T-cell (primary cell): ENCODE data around the gene VPS37D. TPM values are rescaled to one million over a fixed set of nuclear protein-coding genes. Genes with fewer than 3 reads are reported as not detected.

Source experiments
- ATAC-seq, 4 experiments: fragments of 200-7000 bp in 3 of 4; fragments of 150-1000 bp in 1 of 4; cut with Tn5 transposase; replicated peaks in 1 of 4; 1 replicate in 3 of 4; 2 replicates in 1 of 4; pipeline ENCODE4 v1.10.0; 2021; ENCODE audit warnings: moderate library complexity in 3 of 4, mild to moderate bottlenecking in 2 of 4, moderate number of reproducible peaks in 1 of 4
- CTCF ChIA-PET, 2 donors: fragments of 300-600 bp; sonication (Branson Sonifier 250); formaldehyde crosslinking; loops; one replicate each; lab custom pipeline; 2022; ENCODE audit warnings: antibody characterized with exemption in 2 of 2; lab: Charles Lee
- POLR2A ChIA-PET, 2 donors: fragments of 300-600 bp; sonication (Branson Sonifier 250); formaldehyde crosslinking; loops; one replicate each; lab custom pipeline; 2022; ENCODE audit warnings: antibody characterized with exemption in 2 of 2; lab: Charles Lee
- DNase-seq, 35 experiments: peaks; one replicate each; pipeline versions ENCODE4 v3.0.0 to v3.0.0-alpha.2; 2013 to 2023
- H3K27ac ChIP-seq: one replicate; pipeline ENCODE4 v1.5.1; 2013; ENCODE audit warnings: low read length
- H3K27me3 ChIP-seq, 2 experiments: replicated peaks in 1 of 2; 1 replicate in 1 of 2; 2 replicates in 1 of 2; pipeline versions ENCODE4 v1.6.1 to v1.7.0; 2013; ENCODE audit warnings: low read length in 1 of 2, mixed read lengths in 1 of 2; ENCODE audit not compliant: control insufficient read depth in 2 of 2, insufficient read depth in 2 of 2; ENCODE audit errors: extremely low read depth in 1 of 2
- H3K36me3 ChIP-seq, 2 donors: 1 replicate in 1 of 2; 2 replicates in 1 of 2; pipeline versions ENCODE4 v1.6.1 to v1.7.0; 2013; ENCODE audit warnings: low read length in 1 of 2; ENCODE audit not compliant: control insufficient read depth in 2 of 2, insufficient read depth in 1 of 2; ENCODE audit errors: extremely low read depth in 1 of 2
- H3K4me1 ChIP-seq, 2 experiments: 1 replicate in 1 of 2; 2 replicates in 1 of 2; pipeline versions ENCODE4 v1.6.1 to v1.7.0; 2013; ENCODE audit warnings: low read length in 2 of 2, mixed read lengths in 1 of 2; ENCODE audit not compliant: insufficient read depth in 2 of 2, control insufficient read depth in 1 of 2; ENCODE audit errors: extremely low read depth in 1 of 2
- H3K4me3 ChIP-seq, 2 donors: 1 replicate in 1 of 2; 2 replicates in 1 of 2; pipeline versions ENCODE4 v1.5.1 to v1.7.0; 2013; ENCODE audit warnings: mild to moderate bottlenecking in 2 of 2, low read length in 1 of 2, moderate library complexity in 1 of 2; ENCODE audit not compliant: control insufficient read depth in 1 of 2; ENCODE audit errors: extremely low read depth in 1 of 2
- H3K9me3 ChIP-seq: 2 replicates; pipeline ENCODE4 v1.7.0; 2013
- H3K27ac Mint-ChIP-seq, 2 donors: one replicate each; pipeline ENCODE4 v1.8.0; 2020 to 2021; ENCODE audit warnings: mild to moderate bottlenecking in 2 of 2, mixed read lengths in 2 of 2
- H3K27me3 Mint-ChIP-seq, 2 donors: one replicate each; pipeline ENCODE4 v1.8.0; 2021 to 2022; ENCODE audit warnings: mixed read lengths in 2 of 2
- H3K36me3 Mint-ChIP-seq: one replicate; pipeline ENCODE4 v1.8.0; 2021; ENCODE audit warnings: mixed read lengths
- H3K4me1 Mint-ChIP-seq, 3 donors: one replicate each; pipeline ENCODE4 v1.8.0; 2020 to 2022; ENCODE audit warnings: mixed read lengths in 3 of 3, mild to moderate bottlenecking in 1 of 3
- H3K4me3 Mint-ChIP-seq, 3 donors: one replicate each; pipeline ENCODE4 v1.8.0; 2020 to 2022; ENCODE audit warnings: mild to moderate bottlenecking in 3 of 3, mixed read lengths in 3 of 3, moderate library complexity in 3 of 3
- H3K9me3 Mint-ChIP-seq, 3 donors: one replicate each; pipeline ENCODE4 v1.8.0; 2020 to 2022; ENCODE audit warnings: mixed read lengths in 3 of 3
- WGBS: methylation state at CpG from one replicate; pipeline ENCODE4 v1.1.5; 2013; ENCODE audit warnings: missing lambda C conversion rate; ENCODE audit not compliant: insufficient coverage; 5-methylcytosine and 5-hydroxymethylcytosine counted together
- total RNA-seq, 35 experiments: library from RNA in 6 of 35; stranded (reverse) in 6 of 35; fragments of 120-200 nt in 1 of 35; gene quantifications; one replicate each; pipeline versions ENCODE4 v1.2.1 to v1.2.4 and lab custom pipeline; 2013 to 2026

The VPS37D gene
- total RNA-seq, 5 donors from 2014 or later (not counting 1 experiment from before 2014, with no cell fraction given), result 0.36 to 1.1 (median 0.57) TPM

- Histone ChIP-seq H3K4me1 (peaks cover 0 to 19% of the 10 kb centered on the region in 2 experiments), H3K27me3 (no peaks in the 10 kb centered on the region), H3K4me3 (no peak overlapping the region), H3K36me3 (peaks cover 2 to 6% of the 10 kb centered on the region in 2 donors), H3K9me3 (no peaks in the 10 kb centered on the region), H3K27ac (no peak overlapping the region)
- Mint-ChIP-seq H3K36me3 (peaks cover 12% of the 10 kb centered on the region), H3K27ac (no peak overlapping the region), H3K4me1 (peaks cover 3 to 14% (median 13%) of the 10 kb centered on the region in 3 donors), H3K9me3 (no peaks in the 10 kb centered on the region), H3K4me3 (peak overlapping the region in 1 of 3 donors; percentile 34), H3K27me3 (no peaks in the 10 kb centered on the region)
- DNase-seq (peak in 20 of 35 experiments; percentile 21 to 64 (median 40)), ATAC-seq (peak; percentile 54 to 78 (median 60))
- ChIA-PET POLR2A (no interaction called here), CTCF (interaction anchor here in 1 of 2 donors (0.7 kb wide), 1 partner anchor 70 kb away, joined by 3 read pairs; no protein-coding TSS in a partner anchor)
- 39% methylated on average over 32 of the region's 45 CpGs for WGBS
Observed at GRCh38 chr7:73703757-73704639, 36.4 kb downstream of the VPS37D start.

GRCh38 chr7:73704640-73705550, 37.3 kb downstream of the VPS37D start:
- no peaks in the 10 kb centered on the region for H3K9me3 ChIP-seq
- DNase-seq, result no peak
- POLR2A ChIA-PET, result interaction anchor here in 1 of 2 donors (0.6 to 0.7 kb wide), 2 partner anchors 9 to 70 kb away, joined by 3 to 8 read pairs; no protein-coding TSS in a partner anchor

GRCh38 chr7:73705551-73705920, 37.9 kb downstream of the VPS37D start:
- POLR2A ChIA-PET, result interaction anchor here in 1 of 2 donors (0.6 to 0.7 kb wide), 2 partner anchors 9 to 71 kb away, joined by 3 to 8 read pairs; no protein-coding TSS in a partner anchor
- no peaks in the 10 kb centered on the region for H3K27me3 Mint-ChIP-seq
- Histone ChIP-seq H3K27ac (no peak overlapping the region), H3K9me3 (no peaks in the 10 kb centered on the region), H3K4me3 (no peak overlapping the region), H3K36me3 (no peaks in the 10 kb centered on the region), H3K27me3 (no peaks in the 10 kb centered on the region), H3K4me1 (peaks cover 0 to 19% of the 10 kb centered on the region in 2 experiments)
- H3K9me3 Mint-ChIP-seq, result no peaks in the 10 kb centered on the region
- H3K27ac Mint-ChIP-seq, result no peak overlapping the region
- peaks cover 3 to 14% (median 13%) of the 10 kb centered on the region in 3 donors for H3K4me1 Mint-ChIP-seq
- H3K36me3 Mint-ChIP-seq, result peaks cover 10% of the 10 kb centered on the region
- 92% methylated on average over 5 of the region's 10 CpGs for WGBS
- DNase-seq (no peak), ATAC-seq (no peak)
- no peak overlapping the region for H3K4me3 Mint-ChIP-seq
- CTCF ChIA-PET, result interaction anchor here in 1 of 2 donors (2.2 kb wide), 1 partner anchor 99 kb away, joined by 9 read pairs; no protein-coding TSS in a partner anchor

More at GRCh38 chr7:73704640-73705550, 37.3 kb downstream of the VPS37D start:
- WGBS, result 93% methylated on average over 14 of the region's 23 CpGs
- Histone ChIP-seq H3K4me1 (peaks cover 0 to 19% of the 10 kb centered on the region in 2 experiments), H3K27ac (no peak overlapping the region), H3K27me3 (no peaks in the 10 kb centered on the region), H3K36me3 (no peaks in the 10 kb centered on the region), H3K4me3 (no peak overlapping the region)
- Mint-ChIP-seq H3K27me3 (no peaks in the 10 kb centered on the region), H3K4me3 (peak overlapping the region in 1 of 3 donors; percentile 34), H3K36me3 (peaks cover 10% of the 10 kb centered on the region), H3K9me3 (no peaks in the 10 kb centered on the region), H3K4me1 (peaks cover 3 to 14% (median 13%) of the 10 kb centered on the region in 3 donors), H3K27ac (no peak overlapping the region)
- CTCF ChIA-PET, result interaction anchor here in 1 of 2 donors (0.7 kb wide), 1 partner anchor 69 kb away, joined by 3 read pairs; no protein-coding TSS in a partner anchor
- ATAC-seq, result no peak

- Mint-ChIP-seq H3K4me1 (peaks cover 3 to 14% (median 13%) of the 10 kb centered on the region in 3 donors), H3K27ac (peak overlapping the region in 1 of 2 donors; percentile 52), H3K9me3 (no peaks in the 10 kb centered on the region), H3K27me3 (no peaks in the 10 kb centered on the region), H3K4me3 (no peak overlapping the region), H3K36me3 (peaks cover 10% of the 10 kb centered on the region)
- no peak for DNase-seq
- ChIA-PET CTCF (interaction anchor here (0.6 to 2.2 kb wide), 3 partner anchors 10 to 100 kb away, joined by 3 to 9 read pairs (median 3); no protein-coding TSS in a partner anchor), POLR2A (interaction anchor here in 1 of 2 donors (0.6 kb wide), 1 partner anchor 787 kb away, joined by 9 read pairs; no protein-coding TSS in a partner anchor)
- Histone ChIP-seq H3K36me3 (no peaks in the 10 kb centered on the region), H3K9me3 (no peaks in the 10 kb centered on the region), H3K4me3 (no peak overlapping the region), H3K4me1 (peaks cover 0 to 19% of the 10 kb centered on the region in 2 experiments), H3K27ac (no peak overlapping the region), H3K27me3 (no peaks in the 10 kb centered on the region)
- WGBS, result 74% methylated on average over 15 of the region's 25 CpGs
- peak in 1 of 4 experiments; percentile 21 for ATAC-seq
Observed at GRCh38 chr7:73706126-73707044, 38.8 kb downstream of the VPS37D start.

GRCh38 chr7:73707045-73707631, 39.5 kb downstream of the VPS37D start:
- Mint-ChIP-seq H3K4me1 (peaks cover 3 to 14% (median 13%) of the 10 kb centered on the region in 3 donors), H3K4me3 (no peak overlapping the region), H3K27me3 (no peaks in the 10 kb centered on the region), H3K36me3 (peaks cover 3% of the 10 kb centered on the region), H3K9me3 (no peaks in the 10 kb centered on the region), H3K27ac (peak overlapping the region; percentile 27 to 52)
- H3K4me1 ChIP-seq, result peaks cover 0 to 19% of the 10 kb centered on the region in 2 experiments
- ChIA-PET POLR2A (interaction anchor here in 1 of 2 donors (0.6 kb wide), 1 partner anchor 788 kb away, joined by 9 read pairs; no protein-coding TSS in a partner anchor), CTCF (interaction anchor here in 1 of 2 donors (2.2 kb wide), 1 partner anchor 101 kb away, joined by 9 read pairs; no protein-coding TSS in a partner anchor)
- ATAC-seq (peak in 2 of 4 experiments; percentile 44 to 52), DNase-seq (peak in 13 of 35 experiments; percentile 17 to 49 (median 34))
- H3K36me3 ChIP-seq, result no peaks in the 10 kb centered on the region
- no peaks in the 10 kb centered on the region for H3K27me3 ChIP-seq
- WGBS, result 59% methylated on average over 10 of the region's 15 CpGs
- no peak overlapping the region for H3K4me3 ChIP-seq
- H3K9me3 ChIP-seq, result no peaks in the 10 kb centered on the region
- H3K27ac ChIP-seq, result no peak overlapping the region
